Mucosa of stomach (tissue), 1 donor: ENCODE data around the gene ACOT7.
A peak's percentile ranks its signal among the peaks of the same experiment; 100 is the strongest.
"Not testable (repeated sequence)": the region's sequence is repeated elsewhere in the genome, so short reads cannot be mapped to it uniquely, and the experiment has no call there.

Experiments used
- H3K27me3 ChIP-seq: one replicate; pipeline ENCODE4 v1.7.0; 2013; ENCODE audit warnings: mild to moderate bottlenecking, low read length; ENCODE audit not compliant: control insufficient read depth, insufficient read depth
- H3K36me3 ChIP-seq: one replicate; pipeline ENCODE4 v1.7.0; 2013; ENCODE audit warnings: low read length; ENCODE audit not compliant: control insufficient read depth, insufficient read depth
- H3K4me1 ChIP-seq: one replicate; pipeline ENCODE4 v1.7.0; 2013; ENCODE audit warnings: mild to moderate bottlenecking, low read length; ENCODE audit not compliant: control insufficient read depth, insufficient read depth
- H3K4me3 ChIP-seq: one replicate; pipeline ENCODE4 v1.7.0; 2013; ENCODE audit warnings: low read length
- H3K9ac ChIP-seq: one replicate; pipeline ENCODE4 v1.7.0; 2013; ENCODE audit warnings: mild to moderate bottlenecking, low read length, moderate library complexity
- H3K9me3 ChIP-seq: one replicate; pipeline ENCODE4 v1.7.0; 2013; ENCODE audit warnings: mild to moderate bottlenecking, low read length, moderate library complexity; ENCODE audit not compliant: control insufficient read depth
- donor health status: Pancreatic carcinoma.

Gene ACOT7

DNA sequence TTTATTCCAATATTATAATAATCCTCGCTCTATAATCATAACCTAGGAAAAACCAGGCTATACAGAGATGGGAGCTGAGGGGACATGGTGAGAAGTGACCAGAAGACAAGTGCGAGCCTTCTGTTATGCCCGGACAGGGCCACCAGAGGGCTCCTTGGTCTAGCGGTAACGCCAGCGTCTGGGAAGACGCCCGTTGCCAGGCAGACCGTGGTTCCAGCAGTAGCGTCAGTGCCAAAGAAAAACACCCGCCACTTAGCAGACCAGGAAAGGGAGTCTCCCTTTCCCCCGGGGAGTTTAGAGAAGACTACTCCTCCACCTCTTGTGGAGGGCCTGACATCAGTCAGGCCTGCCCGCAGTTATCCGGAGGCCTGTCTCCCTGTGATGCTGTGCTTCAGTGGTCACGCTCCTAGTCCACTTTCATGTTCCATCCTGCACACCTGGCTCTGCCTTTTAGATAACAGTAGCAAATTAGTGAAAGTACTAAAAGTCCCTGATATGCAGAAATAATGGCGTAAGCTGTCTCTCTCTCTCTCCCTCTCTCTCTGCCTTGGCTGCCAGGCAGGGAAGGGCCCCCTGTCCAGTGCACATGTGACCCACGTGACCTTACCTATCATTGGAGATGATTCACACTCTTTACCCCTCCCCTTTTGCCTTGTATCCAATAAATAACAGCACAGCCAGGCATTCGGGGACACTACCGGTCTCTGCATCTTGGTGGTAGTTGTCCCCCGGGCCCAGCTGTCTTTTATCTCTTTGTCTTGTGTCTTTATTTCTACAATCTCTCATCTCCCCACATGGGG, 30.3 kb downstream of the ACOT7 start:
- H3K4me1 ChIP-seq: peaks cover 46% of the 10 kb centered on the region
- H3K9me3 ChIP-seq, H3K4me3 ChIP-seq, H3K36me3 ChIP-seq, H3K9ac ChIP-seq, H3K27me3 ChIP-seq: not testable (repeated sequence)

DNA sequence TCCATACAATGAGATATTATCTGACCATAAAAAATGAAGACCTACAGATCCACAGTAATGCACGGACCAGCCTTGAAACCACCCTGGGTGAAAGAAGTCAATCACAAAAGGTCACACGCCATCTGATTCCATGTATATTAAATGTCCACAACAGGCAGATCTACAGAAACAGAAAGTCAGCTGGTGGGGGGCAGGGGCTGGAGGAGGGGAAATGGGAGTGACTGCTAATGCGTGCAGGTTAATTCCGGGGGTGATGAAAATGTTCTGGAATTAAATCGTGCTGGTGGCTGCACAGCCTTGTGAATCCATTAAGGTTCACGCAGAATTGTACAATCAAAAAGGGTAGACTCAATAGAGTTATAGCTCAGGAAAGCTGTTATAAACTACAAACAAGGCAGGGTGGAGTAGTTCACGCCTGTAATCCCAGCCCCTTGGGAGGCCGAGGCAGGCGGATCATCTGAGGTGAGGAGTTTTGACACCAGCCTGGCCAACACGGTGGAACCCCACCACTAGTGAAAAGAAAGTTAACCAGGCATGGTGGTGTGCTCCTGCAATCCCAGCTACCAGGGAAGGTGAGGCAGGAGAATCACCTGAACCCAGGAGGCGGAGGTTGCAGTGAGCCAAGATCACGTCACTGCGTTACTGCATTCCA, 32.3 kb downstream of the ACOT7 start:
- Histone ChIP-seq H3K9me3 (no peaks in the 10 kb centered on the region), H3K4me1 (peaks cover 59% of the 10 kb centered on the region), H3K4me3 (no peak overlapping the region), H3K36me3 (no peaks in the 10 kb centered on the region), H3K9ac (no peak overlapping the region), H3K27me3 (no peaks in the 10 kb centered on the region)

DNA sequence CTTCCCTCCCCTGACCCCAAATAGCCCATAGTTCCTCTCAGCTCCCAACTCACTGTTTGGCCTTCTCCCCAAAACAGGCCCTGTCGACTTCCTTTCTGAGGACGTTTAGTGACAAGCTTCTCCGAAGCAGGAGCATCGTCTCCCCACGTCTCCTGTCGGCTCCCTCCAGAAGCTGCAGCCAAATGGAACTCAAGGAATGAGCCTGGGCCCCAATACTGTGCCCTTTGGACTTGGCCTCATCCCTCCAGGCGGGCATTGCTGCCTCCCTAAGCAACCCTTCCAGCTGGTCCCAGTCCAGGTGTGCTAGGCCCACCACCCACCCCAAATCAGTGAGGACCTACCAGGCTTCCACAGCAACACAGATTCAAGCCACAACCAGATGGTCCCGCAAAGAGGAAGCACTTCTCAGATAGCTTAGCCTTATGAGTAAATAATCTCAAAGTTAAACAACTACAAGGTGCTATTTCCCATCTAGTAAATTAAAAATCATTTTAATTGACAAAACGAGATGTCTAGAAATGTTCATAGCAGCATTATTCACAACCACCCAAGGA, 33.0 kb downstream of the ACOT7 start:
- peak overlapping the region; percentile 14 for H3K4me3 ChIP-seq
- no peaks in the 10 kb centered on the region for H3K9me3 ChIP-seq
- H3K9ac ChIP-seq: peak overlapping the region; percentile 49
- H3K36me3 ChIP-seq: no peaks in the 10 kb centered on the region
- H3K27me3 ChIP-seq: no peaks in the 10 kb centered on the region
- peaks cover 59% of the 10 kb centered on the region for H3K4me1 ChIP-seq

DNA sequence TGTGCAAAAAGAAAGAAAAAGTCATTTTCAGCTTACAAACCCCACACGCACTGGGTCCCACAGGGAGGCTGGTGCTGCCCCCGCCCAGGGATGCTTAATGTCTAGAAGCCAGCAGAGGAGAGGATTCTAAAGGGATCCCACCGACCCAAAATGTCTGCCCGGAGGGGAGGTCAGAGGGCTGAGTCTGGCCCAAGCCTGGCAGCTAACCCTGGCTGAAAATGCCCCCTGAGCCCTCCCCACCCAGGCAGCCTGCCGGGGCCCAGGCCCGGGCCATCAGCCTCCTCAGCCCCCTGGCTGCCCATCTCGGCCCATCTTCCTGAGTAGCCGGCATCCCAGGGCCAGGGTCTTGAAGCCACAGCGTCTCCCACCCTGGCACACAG, 33.5 kb downstream of the ACOT7 start:
- H3K36me3 ChIP-seq: no peaks in the 10 kb centered on the region
- peaks cover 59% of the 10 kb centered on the region for H3K4me1 ChIP-seq
- peak overlapping the region; percentile 14 for H3K4me3 ChIP-seq
- H3K27me3 ChIP-seq: no peaks in the 10 kb centered on the region
- peak overlapping the region; percentile 49 for H3K9ac ChIP-seq
- H3K9me3 ChIP-seq: no peaks in the 10 kb centered on the region

DNA sequence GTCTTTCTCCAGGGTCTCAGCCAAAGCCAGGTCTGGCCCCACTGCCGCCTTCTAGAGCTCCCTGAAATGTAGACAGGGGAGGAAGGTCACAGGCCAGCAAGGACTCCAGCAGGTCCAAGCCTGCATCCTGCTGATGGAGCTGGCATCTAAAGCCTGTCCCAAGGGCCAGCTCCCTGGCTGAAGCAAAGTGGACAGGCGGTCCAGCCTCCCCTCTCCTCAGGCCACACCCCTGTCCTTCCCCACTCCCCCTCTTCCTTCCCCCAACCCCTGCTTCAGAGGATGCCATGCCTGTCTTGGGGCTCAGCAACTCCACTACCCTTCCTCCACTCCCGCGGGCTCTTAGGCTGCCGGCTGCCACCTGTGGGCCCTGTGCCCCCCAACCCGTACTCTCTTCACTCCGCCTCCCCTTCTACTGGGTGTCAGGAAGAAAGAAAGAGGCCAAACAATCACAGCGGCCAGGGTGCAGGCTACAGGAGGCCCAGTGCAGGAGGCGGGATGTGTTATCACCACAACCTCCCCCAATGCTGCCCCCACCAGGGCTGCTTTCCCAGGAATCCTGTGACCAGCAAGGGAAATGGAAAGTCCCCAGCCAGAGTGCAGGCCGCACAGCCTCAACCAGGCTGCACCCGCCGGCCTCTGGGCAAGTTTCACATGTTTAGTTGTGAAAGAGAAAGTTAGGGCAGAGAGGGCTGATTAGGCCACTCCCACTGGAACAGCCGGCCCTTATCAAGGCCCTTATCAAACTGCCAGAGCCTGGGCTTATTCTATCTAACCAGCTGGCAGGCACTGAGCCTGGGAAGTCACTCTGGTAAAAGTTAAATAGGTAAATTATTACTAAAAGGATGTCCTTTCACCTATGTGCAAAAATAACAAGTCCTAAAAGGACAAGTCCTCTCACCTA, 34.1 kb downstream of the ACOT7 start:
- H3K36me3 ChIP-seq: no peaks in the 10 kb centered on the region
- H3K27me3 ChIP-seq: no peaks in the 10 kb centered on the region
- peak overlapping the region; percentile 49 for H3K9ac ChIP-seq
- peak overlapping the region; percentile 14 for H3K4me3 ChIP-seq
- peaks cover 62% of the 10 kb centered on the region for H3K4me1 ChIP-seq
- no peaks in the 10 kb centered on the region for H3K9me3 ChIP-seq

DNA sequence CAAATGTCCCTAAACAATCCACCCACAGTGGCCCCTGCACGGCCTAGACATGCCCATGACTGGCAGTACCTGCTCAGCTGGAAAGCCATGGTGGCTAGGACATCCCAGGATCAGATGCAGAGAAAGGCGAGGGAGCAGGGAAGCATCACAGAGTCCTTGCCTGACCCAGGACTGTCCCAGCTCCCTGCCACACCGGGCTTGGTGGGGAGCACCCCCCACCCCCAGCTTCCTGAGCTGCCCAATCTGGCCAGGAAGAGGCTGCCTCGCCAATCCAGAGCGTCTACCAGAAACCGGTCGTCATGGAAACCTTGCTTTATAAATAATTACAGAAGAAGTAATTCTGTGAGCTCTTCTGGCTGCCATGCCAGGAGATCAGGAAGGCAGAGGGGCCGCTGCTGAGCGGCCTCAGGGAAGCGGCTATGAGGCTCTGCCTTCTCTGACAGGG, 34.8 kb downstream of the ACOT7 start:
- no peaks in the 10 kb centered on the region for H3K36me3 ChIP-seq
- peaks cover 69% of the 10 kb centered on the region for H3K4me1 ChIP-seq
- no peaks in the 10 kb centered on the region for H3K9me3 ChIP-seq
- peak overlapping the region; percentile 49 for H3K9ac ChIP-seq
- no peak overlapping the region for H3K4me3 ChIP-seq
- no peaks in the 10 kb centered on the region for H3K27me3 ChIP-seq

DNA sequence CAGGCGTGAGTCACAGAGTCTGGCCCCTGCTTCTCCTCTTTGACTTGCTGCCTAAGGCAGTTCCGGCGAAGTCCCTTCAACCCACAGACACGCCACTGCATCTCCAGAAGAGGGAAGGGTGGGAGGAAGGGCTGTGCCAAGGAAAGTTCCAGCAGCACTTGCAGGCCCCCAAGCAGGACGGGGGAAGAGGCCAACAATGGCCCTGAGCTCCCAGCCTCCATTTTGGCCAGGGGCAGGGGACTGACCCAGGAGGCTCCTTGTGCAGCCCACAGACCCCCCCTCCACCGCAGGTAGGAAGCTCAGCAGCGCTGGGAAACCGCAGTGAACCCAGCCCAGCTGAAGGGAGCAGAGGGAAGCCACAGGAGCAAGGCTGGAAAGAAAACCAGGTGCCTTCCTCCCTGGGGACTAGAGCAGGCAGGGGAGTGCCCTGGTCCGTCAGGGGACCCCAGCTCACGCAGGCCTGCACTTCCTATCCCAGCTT, 35.4 kb downstream of the ACOT7 start:
- Histone ChIP-seq H3K36me3 (no peaks in the 10 kb centered on the region), H3K4me1 (peaks cover 74% of the 10 kb centered on the region), H3K9ac (peak overlapping the region; percentile 49), H3K9me3 (no peaks in the 10 kb centered on the region), H3K4me3 (no peak overlapping the region), H3K27me3 (no peaks in the 10 kb centered on the region)

DNA sequence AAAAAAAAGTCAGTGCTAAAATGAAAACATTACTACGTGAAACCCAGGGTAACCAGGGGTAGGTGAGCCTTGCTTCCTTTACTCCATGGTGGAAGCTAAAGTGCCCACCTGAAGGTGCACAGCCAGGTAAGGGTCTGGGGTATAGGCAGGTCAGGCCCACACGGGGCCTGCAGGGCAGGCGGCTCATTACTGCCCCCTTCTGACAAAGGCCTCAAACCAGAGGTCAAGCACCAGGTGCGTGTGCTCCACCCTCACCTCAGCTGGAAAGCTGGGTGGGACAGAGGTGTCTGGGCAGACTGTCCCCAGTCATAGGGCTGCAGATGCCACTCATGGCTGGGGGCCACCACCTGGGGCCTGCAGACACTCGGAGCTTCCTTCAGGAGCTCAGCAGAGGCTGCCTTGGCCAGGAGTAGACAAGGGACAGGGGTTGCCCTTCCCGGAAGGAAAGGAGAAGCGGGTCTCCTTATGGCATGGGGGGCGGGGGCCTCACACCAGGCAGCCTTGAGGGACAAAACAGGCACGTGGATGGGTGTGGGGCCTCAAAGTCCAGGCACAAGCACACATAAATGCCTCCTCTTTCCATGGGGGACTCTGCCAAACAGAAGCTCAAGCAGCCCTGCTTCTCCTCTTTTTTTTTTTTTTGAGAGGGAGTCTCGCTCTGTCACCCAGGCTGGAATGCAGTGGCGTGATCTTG, 36.2 kb downstream of the ACOT7 start:
- peaks cover 70% of the 10 kb centered on the region for H3K4me1 ChIP-seq
- H3K9ac ChIP-seq: no peak overlapping the region
- no peaks in the 10 kb centered on the region for H3K9me3 ChIP-seq
- H3K4me3 ChIP-seq: no peak overlapping the region
- no peaks in the 10 kb centered on the region for H3K27me3 ChIP-seq
- H3K36me3 ChIP-seq: no peaks in the 10 kb centered on the region

DNA sequence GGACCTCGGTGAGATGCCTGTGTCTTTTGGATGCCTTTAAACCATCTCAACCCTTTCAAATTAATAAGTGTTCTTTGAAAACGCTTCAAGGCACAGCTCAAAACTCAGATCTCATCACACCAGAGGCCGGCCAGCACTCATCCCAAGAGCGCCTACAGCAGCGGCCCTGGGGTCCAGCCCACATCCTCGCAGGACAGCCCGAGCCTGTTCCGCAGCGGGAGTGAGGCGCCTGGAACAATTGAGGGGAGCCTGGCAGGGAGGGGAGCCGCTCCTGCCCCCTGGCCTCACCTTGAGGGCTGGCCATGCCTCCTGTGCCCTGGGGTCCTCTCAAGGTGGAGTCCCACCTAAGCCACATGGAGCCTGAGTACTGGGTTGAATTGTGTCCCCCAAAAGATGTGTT, 37.9 kb downstream of the ACOT7 start:
- Histone ChIP-seq H3K9ac (no peak overlapping the region), H3K27me3 (no peaks in the 10 kb centered on the region), H3K9me3 (no peaks in the 10 kb centered on the region), H3K4me3 (no peak overlapping the region), H3K36me3 (no peaks in the 10 kb centered on the region), H3K4me1 (peaks cover 63% of the 10 kb centered on the region)

DNA sequence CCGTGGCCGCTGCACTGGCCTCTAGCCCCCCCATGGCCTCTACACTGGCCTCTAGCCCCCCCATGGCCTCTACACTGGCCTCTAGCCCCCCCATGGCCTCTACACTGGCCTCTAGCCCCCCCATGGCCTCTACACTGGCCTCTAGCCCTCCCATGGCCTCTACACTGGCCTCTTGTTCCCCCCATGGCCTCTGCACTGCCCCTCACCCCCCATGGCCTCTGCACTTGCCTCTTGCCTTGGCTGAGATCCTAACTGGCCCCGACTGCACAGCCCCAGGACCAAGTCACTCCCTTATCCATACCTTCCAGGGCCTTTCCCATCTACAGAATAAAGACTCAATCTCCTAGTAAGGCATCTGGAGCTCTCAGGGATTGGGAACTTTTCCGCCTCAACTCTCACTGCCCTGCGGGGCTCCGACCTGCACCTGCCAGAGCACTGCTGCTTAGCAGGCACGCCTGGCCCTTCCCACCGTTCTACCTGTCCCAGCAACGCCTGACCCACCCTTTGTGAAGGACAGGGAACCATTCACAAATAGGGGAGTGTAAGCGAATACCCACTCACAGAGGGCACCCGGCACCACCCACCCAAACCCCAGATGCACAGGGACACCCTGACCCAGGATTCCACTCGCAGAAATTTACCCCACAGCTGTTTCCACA, 38.8 kb downstream of the ACOT7 start:
- Histone ChIP-seq H3K27me3 (no peaks in the 10 kb centered on the region), H3K9ac (no peak overlapping the region), H3K4me3 (no peak overlapping the region), H3K36me3 (no peaks in the 10 kb centered on the region), H3K9me3 (no peaks in the 10 kb centered on the region), H3K4me1 (peaks cover 62% of the 10 kb centered on the region)
